T-helper 2 cell treated with Interferon-gamma antibody and Interleukin-4, amounts not matched to agents 100 ng/mL and 5 ng/mL, for 36 hours (primary cell): ENCODE results near the gene SLC23A3. TPM values are rescaled to one million over a fixed set of nuclear protein-coding genes. Genes with fewer than 3 reads are reported as not detected.

ENCODE experiments used
- intact Hi-C: fragments of 100-400 bp; cut with micrococcal nuclease; formaldehyde crosslinking; loops from one replicate; pipeline ENCODE4 v1.15.1; 2023
- total RNA-seq: library from RNA; stranded (reverse); gene quantifications from 2 replicates; pipeline ENCODE4 v1.2.3, GENCODE V29; 2022

The SLC23A3 gene
- total RNA-seq, 1 donor from 2014 or later: 1.5 TPM

DNA sequence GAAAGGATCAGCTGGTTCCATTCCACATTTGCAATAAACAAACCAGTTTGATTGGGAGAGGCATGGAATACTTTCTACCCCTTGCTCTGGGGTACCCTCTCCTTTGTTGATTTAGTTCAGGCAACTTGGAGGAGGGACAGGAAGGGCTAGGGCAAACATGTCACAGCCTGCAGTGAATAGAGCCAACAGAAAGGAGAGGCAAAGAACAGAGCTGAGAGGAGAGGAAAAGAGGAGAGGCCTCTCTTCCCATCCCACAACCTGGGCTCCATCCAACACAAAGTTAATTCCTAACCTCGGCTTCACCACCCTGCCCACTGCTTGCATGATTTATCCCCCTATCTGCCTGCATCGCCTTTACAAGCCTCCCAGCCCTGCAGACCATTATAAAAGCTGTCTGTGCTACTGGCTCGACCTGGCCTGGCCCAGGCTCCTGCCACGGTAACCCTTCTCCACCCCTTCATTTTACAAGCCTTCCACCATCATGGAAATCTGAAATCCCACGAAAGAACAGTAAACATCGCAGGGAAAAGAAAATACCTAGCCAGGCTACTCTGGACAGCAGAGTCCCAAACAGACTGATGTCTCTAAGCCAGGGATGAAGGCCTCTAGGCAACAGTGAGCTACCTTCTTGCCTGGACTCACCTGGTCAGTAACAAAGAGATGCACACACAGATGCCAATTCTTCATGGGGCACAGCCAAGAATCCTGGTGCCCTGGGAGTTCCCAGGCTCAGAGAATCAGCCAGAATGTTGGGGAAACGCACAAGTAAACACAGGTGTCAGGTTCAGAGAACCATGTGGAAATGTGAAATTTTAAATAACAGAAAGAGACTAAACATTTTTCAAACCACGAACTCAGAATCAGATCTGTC, 52.8 kb downstream of the SLC23A3 start:
- intact Hi-C loops: no loop called here

DNA sequence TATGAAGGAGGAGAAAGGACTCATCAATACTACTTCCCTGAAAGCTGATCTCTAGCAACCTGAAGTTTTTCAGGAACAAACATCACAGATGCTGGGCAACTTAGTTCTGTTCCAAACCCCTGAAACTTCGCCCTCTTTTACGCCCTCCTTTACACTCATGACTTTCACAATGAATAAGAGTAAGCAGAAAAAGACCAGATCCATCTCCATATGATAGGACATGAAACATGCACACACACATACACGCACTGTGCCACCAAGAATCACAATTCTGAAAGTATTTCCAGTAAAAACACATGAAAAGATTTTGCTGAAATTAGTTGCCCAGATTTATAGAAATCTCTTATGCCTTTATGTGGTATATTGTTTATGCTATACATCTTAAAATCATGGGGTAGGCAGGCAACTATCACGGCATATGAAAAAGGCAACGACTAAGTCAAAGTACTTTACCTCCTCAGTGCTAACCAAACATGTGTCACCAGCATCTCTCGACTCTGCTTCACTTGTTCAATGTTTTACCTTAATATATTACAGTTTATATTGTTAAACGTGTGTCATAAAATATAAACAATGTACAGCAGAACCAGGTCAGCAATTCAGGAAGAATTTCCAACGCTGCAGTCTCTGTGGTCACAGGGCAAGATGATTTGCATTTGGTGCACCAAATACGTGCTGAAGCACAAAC, 57.0 kb downstream of the SLC23A3 start:
- intact Hi-C loops: no loop called here

DNA sequence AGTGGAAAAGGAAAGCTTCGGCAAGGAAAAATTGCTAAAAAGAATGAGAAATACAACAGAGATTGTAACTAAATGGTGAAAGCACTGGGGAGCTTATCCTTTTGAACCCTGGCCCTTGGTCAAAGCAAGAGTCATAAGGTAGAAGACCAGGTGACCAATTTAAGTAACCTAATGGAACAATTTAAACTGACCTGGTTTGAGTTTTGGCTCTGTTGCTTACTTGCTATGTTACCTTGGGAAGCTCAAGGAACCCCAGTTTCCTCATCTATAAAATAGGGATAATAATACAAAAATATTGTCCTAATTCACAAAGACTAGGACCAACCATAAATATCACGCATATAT, 57.8 kb downstream of the SLC23A3 start:
- intact Hi-C loops: no loop called here

Other genes starting within 250 kb of the SLC23A3 start
- not detected in 2 replicates for gene CDK5R2, start 210.4 kb downstream of the SLC23A3 start, total RNA-seq
- gene FEV, start 184.8 kb downstream of the SLC23A3 start, total RNA-seq: not detected in 2 replicates
- not detected in 2 replicates for gene CRYBA2, start 176.6 kb downstream of the SLC23A3 start, total RNA-seq
- gene CFAP65, start 128.5 kb downstream of the SLC23A3 start, total RNA-seq: not detected in 2 replicates
- gene IHH, start 109.1 kb downstream of the SLC23A3 start, total RNA-seq: 0.20 TPM in 1 of 2 replicates, not detected in the other
- gene NHEJ1, start 9.2 kb downstream of the SLC23A3 start, total RNA-seq: 18.8 and 20.0 TPM in 2 replicates
- gene CNPPD1, start 6.9 kb upstream of the SLC23A3 start, total RNA-seq: 67.3 and 70.8 TPM in 2 replicates
- 79.8 and 81.1 TPM in 2 replicates for gene RETREG2, start 8.2 kb upstream of the SLC23A3 start, total RNA-seq
- 53.0 and 54.6 TPM in 2 replicates for gene ZFAND2B, start 36.8 kb upstream of the SLC23A3 start, total RNA-seq
- gene ABCB6, start 48.9 kb upstream of the SLC23A3 start, total RNA-seq: 13.8 and 14.0 TPM in 2 replicates
- gene ATG9A, start 59.6 kb upstream of the SLC23A3 start, total RNA-seq: 37.2 and 51.6 TPM in 2 replicates
- 80.1 and 83.0 TPM in 2 replicates for gene ANKZF1, start 59.8 kb upstream of the SLC23A3 start, total RNA-seq
- 3.7 and 5.7 TPM in 2 replicates for gene GLB1L, start 75.4 kb upstream of the SLC23A3 start, total RNA-seq
- gene STK16, start 75.5 kb upstream of the SLC23A3 start, total RNA-seq: 25.1 and 29.8 TPM in 2 replicates
- gene TUBA4B, start 83.2 kb upstream of the SLC23A3 start, total RNA-seq: not detected in 2 replicates
- gene TUBA4A, start 83.9 kb upstream of the SLC23A3 start, total RNA-seq: 331 and 334 TPM in 2 replicates
- gene DNAJB2, start 109.3 kb upstream of the SLC23A3 start, total RNA-seq: 32.1 and 34.0 TPM in 2 replicates
- not detected in 2 replicates for gene PTPRN, start 139.4 kb upstream of the SLC23A3 start, total RNA-seq
- not detected in 2 replicates for gene RESP18, start 162.7 kb upstream of the SLC23A3 start, total RNA-seq
- 67.6 and 80.2 TPM in 2 replicates for gene DNPEP, start 217.9 kb upstream of the SLC23A3 start, total RNA-seq
- gene DES, start 248.3 kb upstream of the SLC23A3 start, total RNA-seq: not detected in 2 replicates